Right atrium auricular region (tissue), 2 donors: ENCODE results near the gene DGKZ. TPM values are rescaled to one million over a fixed set of nuclear protein-coding genes. Genes with fewer than 3 reads are reported as not detected.
"Not testable (repeated sequence)": the region's sequence is repeated elsewhere in the genome, so short reads cannot be mapped to it uniquely, and the experiment has no call there.

Experiments
- DNase-seq: peaks from one replicate; pipeline ENCODE4 v3.0.0-alpha.2; 2019; ENCODE audit warnings: low spot score
- H3K27ac ChIP-seq, 2 donors: fragments of 200-600 bp; sonication (generic); 1 replicate in 1 of 2; 2 replicates in 1 of 2; pipeline ENCODE4 v1.5.1; 2016 to 2019
- H3K27me3 ChIP-seq, 2 donors: fragments of 200-600 bp; sonication (generic); one replicate each; pipeline versions ENCODE4 v1.5.1 to v1.6.0; 2017 to 2019
- H3K36me3 ChIP-seq: fragments of 200-600 bp; sonication (generic); one replicate; pipeline ENCODE4 v1.5.1; 2016
- H3K4me1 ChIP-seq, 2 donors: fragments of 200-600 bp; sonication (generic); one replicate each; pipeline versions ENCODE4 v1.5.1 to v1.6.0; 2017 to 2019
- H3K4me3 ChIP-seq, 2 donors: fragments of 200-600 bp; sonication (generic); 1 replicate in 1 of 2; 2 replicates in 1 of 2; pipeline ENCODE4 v1.5.1; 2017 to 2019; ENCODE audit warnings: mild to moderate bottlenecking in 1 of 2, moderate library complexity in 1 of 2
- H3K9me3 ChIP-seq, 2 donors: fragments of 200-600 bp; sonication (generic); one replicate each; pipeline ENCODE4 v1.5.1; 2019
- total RNA-seq, 2 donors: library from RNA; depleted of rRNA; stranded (reverse); fragments of >200 nt; gene quantifications; one replicate each; pipeline ENCODE4 v1.1.0, GENCODE V29; 2016
- TF ChIP-seq, protein P1 (sequence below), 2 donors: fragments of 200-600 bp; sonication (generic); IDR thresholded peaks; one replicate each; pipeline ENCODE4 v1.5.1; 2019; ENCODE audit warnings: antibody characterized with exemption in 2 of 2

Gene DGKZ
- total RNA-seq, 2 donors from 2014 or later, result 91.7 to 116 TPM

DNA sequence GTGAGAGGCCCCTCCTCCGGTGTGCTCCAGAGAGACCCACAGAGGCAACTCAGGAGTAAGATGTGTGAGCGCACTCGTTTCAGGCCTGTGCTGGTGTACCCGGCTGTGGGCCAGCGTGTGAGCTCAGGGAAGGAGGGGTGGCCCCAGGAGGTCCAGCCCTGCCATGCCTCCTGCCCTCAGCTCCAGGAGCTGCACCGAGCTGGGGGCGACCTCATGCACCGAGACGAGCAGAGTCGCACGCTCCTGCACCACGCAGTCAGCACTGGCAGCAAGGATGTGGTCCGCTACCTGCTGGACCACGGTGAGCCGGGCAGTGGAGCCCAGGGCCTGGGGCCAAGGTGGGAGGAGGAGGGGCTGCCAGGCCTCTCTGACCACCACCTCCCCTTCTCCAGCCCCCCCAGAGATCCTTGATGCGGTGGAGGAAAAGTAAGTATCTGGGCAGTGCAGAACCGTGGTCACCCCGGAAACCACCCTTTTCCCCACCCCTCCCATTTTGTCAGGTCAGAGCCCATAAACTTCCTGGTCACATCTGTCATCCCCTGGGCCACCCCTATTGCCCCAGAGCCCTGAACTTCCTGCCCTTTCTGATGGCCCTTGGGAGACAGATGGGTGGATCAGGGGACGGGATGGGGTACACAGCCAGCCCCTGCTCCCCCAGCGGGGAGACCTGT, 31.7 kb downstream of the DGKZ start:
- Histone ChIP-seq H3K27ac (peak overlapping the region in 1 of 2 donors; percentile 75), H3K27me3 (no peaks in the 10 kb centered on the region), H3K36me3 (peaks cover 49% of the 10 kb centered on the region), H3K9me3 (no peaks in the 10 kb centered on the region), H3K4me3 (no peak overlapping the region), H3K4me1 (peaks cover 0 to 28% of the 10 kb centered on the region in 2 donors)
- no peak for DNase-seq
- TF ChIP-seq, protein P1, sequence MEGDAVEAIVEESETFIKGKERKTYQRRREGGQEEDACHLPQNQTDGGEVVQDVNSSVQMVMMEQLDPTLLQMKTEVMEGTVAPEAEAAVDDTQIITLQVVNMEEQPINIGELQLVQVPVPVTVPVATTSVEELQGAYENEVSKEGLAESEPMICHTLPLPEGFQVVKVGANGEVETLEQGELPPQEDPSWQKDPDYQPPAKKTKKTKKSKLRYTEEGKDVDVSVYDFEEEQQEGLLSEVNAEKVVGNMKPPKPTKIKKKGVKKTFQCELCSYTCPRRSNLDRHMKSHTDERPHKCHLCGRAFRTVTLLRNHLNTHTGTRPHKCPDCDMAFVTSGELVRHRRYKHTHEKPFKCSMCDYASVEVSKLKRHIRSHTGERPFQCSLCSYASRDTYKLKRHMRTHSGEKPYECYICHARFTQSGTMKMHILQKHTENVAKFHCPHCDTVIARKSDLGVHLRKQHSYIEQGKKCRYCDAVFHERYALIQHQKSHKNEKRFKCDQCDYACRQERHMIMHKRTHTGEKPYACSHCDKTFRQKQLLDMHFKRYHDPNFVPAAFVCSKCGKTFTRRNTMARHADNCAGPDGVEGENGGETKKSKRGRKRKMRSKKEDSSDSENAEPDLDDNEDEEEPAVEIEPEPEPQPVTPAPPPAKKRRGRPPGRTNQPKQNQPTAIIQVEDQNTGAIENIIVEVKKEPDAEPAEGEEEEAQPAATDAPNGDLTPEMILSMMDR (IDR thresholded peaks at IDR 0.05), result no peak

DNA sequence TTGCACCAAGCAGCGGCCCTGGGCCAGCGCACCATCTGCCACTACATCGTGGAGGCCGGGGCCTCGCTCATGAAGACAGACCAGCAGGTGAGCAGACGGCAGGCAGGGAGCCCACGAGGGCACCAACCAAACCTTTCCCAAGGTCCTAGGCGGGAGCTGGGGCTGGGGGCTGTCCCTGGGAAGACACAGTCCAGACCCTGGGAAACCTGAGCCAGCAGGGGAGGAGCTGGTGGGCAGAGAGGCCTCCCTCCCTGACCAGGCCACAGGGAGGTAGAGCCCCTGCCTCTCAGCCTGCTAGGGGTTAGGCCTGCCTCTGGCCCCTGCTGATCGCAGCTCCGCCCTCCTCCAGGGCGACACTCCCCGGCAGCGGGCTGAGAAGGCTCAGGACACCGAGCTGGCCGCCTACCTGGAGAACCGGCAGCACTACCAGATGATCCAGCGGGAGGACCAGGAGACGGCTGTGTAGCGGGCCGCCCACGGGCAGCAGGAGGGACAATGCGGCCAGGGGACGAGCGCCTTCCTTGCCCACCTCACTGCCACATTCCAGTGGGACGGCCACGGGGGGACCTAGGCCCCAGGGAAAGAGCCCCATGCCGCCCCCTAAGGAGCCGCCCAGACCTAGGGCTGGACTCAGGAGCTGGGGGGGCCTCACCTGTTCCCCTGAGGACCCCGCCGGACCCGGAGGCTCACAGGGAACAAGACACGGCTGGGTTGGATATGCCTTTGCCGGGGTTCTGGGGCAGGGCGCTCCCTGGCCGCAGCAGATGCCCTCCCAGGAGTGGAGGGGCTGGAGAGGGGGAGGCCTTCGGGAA, 32.4 kb downstream of the DGKZ start:
- peaks cover 41% of the 10 kb centered on the region for H3K36me3 ChIP-seq
- H3K4me3 ChIP-seq, result peak overlapping the region in 1 of 2 donors; percentile 69
- not testable (repeated sequence) for H3K27me3 ChIP-seq, DNase-seq, H3K9me3 ChIP-seq
- peak overlapping the region; percentile 75 for H3K27ac ChIP-seq
- H3K4me1 ChIP-seq, result peaks cover 0 to 28% of the 10 kb centered on the region in 2 donors

DNA sequence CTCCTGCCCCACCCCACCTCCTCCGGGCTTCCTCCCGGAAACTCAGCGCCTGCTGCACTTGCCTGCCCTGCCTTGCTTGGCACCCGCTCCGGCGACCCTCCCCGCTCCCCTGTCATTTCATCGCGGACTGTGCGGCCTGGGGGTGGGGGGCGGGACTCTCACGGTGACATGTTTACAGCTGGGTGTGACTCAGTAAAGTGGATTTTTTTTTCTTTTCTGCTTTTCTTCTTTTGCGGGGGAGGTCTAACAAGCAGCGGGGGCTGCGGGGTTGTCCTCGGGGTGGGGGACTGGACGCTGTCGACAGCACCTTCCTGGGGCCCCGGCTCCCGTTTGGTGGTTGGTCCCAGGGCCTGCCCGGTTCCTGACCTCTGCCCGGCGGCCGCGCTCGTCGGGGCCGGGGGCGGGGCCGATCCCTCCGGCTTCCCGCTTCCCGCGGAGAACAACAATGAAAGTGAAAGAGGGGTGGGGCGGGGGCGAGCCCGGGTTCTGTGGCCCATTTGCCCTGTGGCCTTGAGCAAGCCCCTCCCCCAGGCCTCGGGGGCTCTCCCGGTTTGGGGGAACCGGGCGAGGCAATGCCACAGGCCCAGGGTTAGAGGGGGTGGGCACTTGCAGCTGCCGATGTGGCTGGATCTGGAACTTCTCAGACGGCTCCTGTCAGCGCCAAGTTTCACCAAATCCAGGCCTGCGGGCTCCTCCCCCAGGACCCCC, 33.2 kb downstream of the DGKZ start:
- Histone ChIP-seq H3K4me3 (peak overlapping the region; percentile 54 to 69), H3K27me3 (no peaks in the 10 kb centered on the region), H3K36me3 (peaks cover 33% of the 10 kb centered on the region), H3K27ac (peak overlapping the region; percentile 75), H3K9me3 (no peaks in the 10 kb centered on the region), H3K4me1 (peaks cover 0 to 28% of the 10 kb centered on the region in 2 donors)
- TF ChIP-seq, protein P1 (IDR thresholded peaks at IDR 0.05), result no peak
- DNase-seq, result peak; percentile 74

DNA sequence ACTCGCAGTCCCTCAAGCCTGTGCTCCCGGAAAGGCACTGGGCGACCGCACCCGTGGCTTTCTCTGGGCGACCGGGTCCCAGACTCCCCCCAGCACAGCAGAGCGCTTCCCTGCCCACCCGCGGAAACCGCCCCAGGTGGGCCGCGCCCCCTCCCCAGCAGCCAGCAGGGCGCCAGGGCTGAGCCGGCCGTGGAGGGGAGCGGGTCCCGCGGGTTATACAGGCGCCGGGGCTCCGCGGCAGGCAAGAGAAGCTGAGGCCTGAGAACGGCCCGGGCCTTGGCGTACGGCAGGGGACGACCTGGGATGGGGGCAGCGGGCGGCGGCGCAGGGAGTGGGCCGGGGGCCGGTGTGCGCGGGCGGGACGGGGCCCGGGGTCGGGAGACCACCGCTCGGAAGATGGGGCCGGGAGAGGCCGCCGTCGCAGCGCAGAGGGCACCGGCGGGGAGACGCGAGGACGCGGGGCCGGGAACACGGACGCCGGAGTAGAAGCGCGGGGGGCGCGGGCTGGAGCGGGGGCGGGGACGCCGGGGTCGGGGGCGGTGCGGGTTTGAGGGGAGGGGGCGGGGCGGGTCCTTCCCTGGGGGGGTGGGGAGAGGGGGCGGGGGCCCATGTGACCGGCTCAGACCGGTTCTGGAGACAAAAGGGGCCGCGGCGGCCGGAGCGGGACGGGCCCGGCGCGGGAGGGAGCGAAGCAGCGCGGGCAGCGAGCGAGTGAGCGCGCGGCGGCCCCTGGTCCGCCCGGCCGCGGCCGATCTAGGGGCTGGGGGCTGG, 34.0 kb downstream of the DGKZ start, which contains the start of gene MDK:
TSS of gene MDK (plus strand) at position 622 of the 771 bp plus-strand sequence. CDS start 389 bp downstream, outside the sequence.
- H3K27me3 ChIP-seq, result no peaks in the 10 kb centered on the region
- peak within 1 kb of the TSS; percentile 54 to 69 for H3K4me3 ChIP-seq
- no peak for DNase-seq
- H3K36me3 ChIP-seq, result peaks cover 26% of the 10 kb centered on the region
- peak within 1 kb of the TSS; percentile 75 for H3K27ac ChIP-seq
- TF ChIP-seq, protein P1 (IDR thresholded peaks at IDR 0.05), result no peak
- H3K9me3 ChIP-seq, result no peaks in the 10 kb centered on the region
- H3K4me1 ChIP-seq, result peaks cover 0 to 28% of the 10 kb centered on the region in 2 donors

DNA sequence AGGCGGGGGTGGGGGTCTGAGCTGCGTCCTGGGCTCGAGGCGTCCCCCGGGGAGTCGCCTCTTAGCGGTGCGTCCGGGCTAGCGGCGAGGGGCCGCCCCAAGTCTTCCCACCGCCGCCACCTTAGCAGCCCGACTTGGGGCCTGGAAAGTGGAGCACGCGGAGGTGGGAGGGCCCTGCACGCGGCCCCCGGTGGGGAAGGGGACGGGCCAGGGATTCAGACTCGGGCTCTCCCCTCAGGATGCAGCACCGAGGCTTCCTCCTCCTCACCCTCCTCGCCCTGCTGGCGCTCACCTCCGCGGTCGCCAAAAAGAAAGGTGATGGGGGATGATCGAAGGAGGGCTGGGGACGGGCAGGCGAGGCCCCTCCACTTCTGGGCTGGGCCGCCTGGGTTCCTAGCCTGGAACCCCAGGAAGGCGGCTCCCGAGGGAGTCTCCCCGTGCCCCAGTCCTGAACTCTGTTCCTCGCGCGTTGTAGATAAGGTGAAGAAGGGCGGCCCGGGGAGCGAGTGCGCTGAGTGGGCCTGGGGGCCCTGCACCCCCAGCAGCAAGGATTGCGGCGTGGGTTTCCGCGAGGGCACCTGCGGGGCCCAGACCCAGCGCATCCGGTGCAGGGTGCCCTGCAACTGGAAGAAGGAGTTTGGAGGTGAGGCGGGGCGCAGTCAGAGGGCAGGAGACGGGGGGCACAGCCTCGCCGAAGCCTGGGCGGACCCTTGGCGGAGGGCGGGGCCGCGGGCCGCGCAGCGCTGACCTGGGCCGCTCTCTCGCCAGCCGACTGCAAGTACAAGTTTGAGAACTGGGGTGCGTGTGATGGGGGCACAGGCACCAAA, 34.8 kb downstream of the DGKZ start:
- Histone ChIP-seq H3K36me3 (peaks cover 18% of the 10 kb centered on the region), H3K27me3 (no peaks in the 10 kb centered on the region), H3K27ac (no peak overlapping the region), H3K9me3 (no peaks in the 10 kb centered on the region), H3K4me1 (peaks cover 0 to 28% of the 10 kb centered on the region in 2 donors), H3K4me3 (peak overlapping the region; percentile 54 to 69)
- TF ChIP-seq, protein P1 (IDR thresholded peaks at IDR 0.05), result no peak
- no peak for DNase-seq
